Activated T-helper 2 cell treated with anti-CD3 and anti-CD28 coated beads, Interferon-gamma antibody, Interleukin-2, Interleukin-4, amounts not matched to agents 10 μg/mL and 5 μg/mL and 100 μg/mL, durations not matched to agents 14 hours and 24 hours and 36 hours (primary cell): ENCODE data around the gene MUC20. TPM values are rescaled to one million over a fixed set of nuclear protein-coding genes. Genes with fewer than 3 reads are reported as not detected.
"Not testable (repeated sequence)": the region's sequence is repeated elsewhere in the genome, so short reads cannot be mapped to it uniquely, and the experiment has no call there.

Experiments
- DNase-seq: peaks from one replicate; pipeline ENCODE4 v3.0.0; 2021; ENCODE audit warnings: low spot score
- H3K27ac Mint-ChIP-seq: one replicate; pipeline ENCODE4 v1.8.0; 2021; ENCODE audit warnings: mixed read lengths
- H3K27me3 Mint-ChIP-seq: one replicate; pipeline ENCODE4 v1.8.0; 2021; ENCODE audit warnings: low read depth, mixed read lengths
- H3K36me3 Mint-ChIP-seq: one replicate; pipeline ENCODE4 v1.8.0; 2021; ENCODE audit warnings: low read depth, mixed read lengths
- H3K4me1 Mint-ChIP-seq: one replicate; pipeline ENCODE4 v1.8.0; 2021; ENCODE audit warnings: low read depth, mixed read lengths
- H3K4me3 Mint-ChIP-seq: one replicate; pipeline ENCODE4 v1.8.0; 2021; ENCODE audit warnings: low read depth, mild to moderate bottlenecking, moderate library complexity, mixed read lengths
- H3K9me3 Mint-ChIP-seq: one replicate; pipeline ENCODE4 v1.8.0; 2021; ENCODE audit warnings: mixed read lengths
- intact Hi-C: fragments of 100-400 bp; cut with micrococcal nuclease; formaldehyde crosslinking; loops from one replicate; pipeline ENCODE4 v1.15.1; 2023
- total RNA-seq: library from RNA; stranded (reverse); gene quantifications from 2 replicates; pipeline ENCODE4 v1.2.3, GENCODE V29; 2022

Gene MUC20
- total RNA-seq, 1 donor from 2014 or later = 3.9 TPM

GRCh38 chr3:195709676-195710085 lies 11.1 kb upstream of the MUC20 start:
- H3K27me3 Mint-ChIP-seq = no peaks in the 10 kb centered on the region
- H3K4me3 Mint-ChIP-seq = no peak overlapping the region
- DNase-seq = no peak
- intact Hi-C loops = no loop called here
- H3K36me3 Mint-ChIP-seq = peaks cover 35% of the 10 kb centered on the region
- no peaks in the 10 kb centered on the region for H3K9me3 Mint-ChIP-seq
- no peak overlapping the region for H3K27ac Mint-ChIP-seq
- H3K4me1 Mint-ChIP-seq = no peaks in the 10 kb centered on the region

DNA sequence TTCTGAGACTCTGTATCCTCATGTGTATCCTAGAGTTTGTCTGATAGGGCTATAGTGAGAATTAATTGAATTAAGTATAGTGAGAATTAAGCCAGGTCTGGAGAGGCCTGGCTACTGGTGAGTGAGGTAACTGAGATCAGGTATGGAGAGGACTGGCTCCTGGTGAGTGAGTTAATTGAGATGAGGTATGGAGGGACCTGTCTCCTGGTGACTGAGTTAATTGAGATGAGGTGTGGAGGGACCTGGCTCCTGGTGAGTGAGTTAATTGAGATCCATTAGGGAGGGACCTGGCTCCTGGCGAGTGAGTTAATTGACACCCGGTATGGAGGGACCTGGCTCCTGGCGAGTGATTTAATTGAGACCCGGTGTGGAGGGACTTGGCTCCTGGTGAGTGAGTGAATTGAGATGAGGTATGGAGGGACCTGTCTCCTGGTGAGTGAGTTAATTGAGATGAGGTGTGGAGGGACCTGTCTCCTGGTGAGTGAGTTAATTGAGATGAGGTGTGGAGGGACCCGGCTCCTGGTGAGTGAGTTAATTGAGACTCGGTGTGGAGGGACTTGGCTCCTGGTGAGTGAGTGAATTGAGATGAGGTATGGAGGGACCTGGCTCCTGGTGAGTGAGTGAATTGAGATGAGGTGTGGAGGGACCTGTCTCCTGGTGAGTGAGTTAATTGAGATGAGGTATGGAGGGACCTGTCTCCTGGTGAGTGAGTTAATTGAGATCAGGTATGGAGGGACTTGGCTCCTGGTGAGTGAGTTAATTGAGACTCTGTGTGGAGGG lies 10.5 kb upstream of the MUC20 start:
- H3K27ac Mint-ChIP-seq = not testable (repeated sequence)
- peaks cover 41% of the 10 kb centered on the region for H3K36me3 Mint-ChIP-seq

DNA sequence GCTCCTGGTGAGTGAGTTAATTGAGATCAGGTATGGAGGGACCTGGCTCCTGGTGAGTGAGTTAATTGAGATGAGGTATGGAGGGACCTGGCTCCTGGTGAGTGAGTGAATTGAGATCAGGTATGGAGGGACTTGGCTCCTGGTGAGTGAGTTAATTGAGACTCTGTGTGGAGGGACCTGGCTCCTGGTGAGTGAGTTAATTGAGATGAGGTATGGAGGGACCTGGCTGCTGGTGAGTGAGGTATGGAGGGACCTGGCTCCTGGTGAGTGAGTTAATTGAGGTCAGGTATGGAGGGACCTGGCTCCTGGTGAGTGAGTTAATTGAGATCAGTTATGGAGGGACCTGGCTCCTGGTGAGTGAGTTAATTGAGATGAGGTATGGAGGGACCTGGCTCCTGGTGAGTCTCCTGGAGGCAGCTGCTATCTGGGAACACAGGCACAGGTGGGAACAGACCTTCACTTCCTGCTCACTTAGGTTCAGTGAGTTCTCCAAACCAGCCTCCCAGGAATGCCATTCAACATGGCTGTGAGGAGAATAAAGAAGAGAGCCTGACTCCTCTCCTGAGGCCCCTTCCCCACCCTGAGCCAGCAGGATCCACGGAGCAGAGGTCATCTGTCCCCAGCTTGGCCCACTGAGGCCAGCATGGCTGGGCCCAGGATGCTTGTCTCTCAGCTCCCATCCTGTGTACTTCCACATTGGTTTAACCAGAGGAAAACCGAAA lies 9.5 kb upstream of the MUC20 start:
- H3K9me3 Mint-ChIP-seq, H3K27ac Mint-ChIP-seq, H3K27me3 Mint-ChIP-seq, H3K4me1 Mint-ChIP-seq, DNase-seq, intact Hi-C loops, H3K4me3 Mint-ChIP-seq: not testable (repeated sequence)
- H3K36me3 Mint-ChIP-seq = peaks cover 49% of the 10 kb centered on the region

More for the DNA sequence above, 10.5 kb upstream of the MUC20 start:
- H3K4me1 Mint-ChIP-seq, H3K27me3 Mint-ChIP-seq, H3K9me3 Mint-ChIP-seq, H3K4me3 Mint-ChIP-seq, DNase-seq, intact Hi-C loops: not testable (repeated sequence)

DNA sequence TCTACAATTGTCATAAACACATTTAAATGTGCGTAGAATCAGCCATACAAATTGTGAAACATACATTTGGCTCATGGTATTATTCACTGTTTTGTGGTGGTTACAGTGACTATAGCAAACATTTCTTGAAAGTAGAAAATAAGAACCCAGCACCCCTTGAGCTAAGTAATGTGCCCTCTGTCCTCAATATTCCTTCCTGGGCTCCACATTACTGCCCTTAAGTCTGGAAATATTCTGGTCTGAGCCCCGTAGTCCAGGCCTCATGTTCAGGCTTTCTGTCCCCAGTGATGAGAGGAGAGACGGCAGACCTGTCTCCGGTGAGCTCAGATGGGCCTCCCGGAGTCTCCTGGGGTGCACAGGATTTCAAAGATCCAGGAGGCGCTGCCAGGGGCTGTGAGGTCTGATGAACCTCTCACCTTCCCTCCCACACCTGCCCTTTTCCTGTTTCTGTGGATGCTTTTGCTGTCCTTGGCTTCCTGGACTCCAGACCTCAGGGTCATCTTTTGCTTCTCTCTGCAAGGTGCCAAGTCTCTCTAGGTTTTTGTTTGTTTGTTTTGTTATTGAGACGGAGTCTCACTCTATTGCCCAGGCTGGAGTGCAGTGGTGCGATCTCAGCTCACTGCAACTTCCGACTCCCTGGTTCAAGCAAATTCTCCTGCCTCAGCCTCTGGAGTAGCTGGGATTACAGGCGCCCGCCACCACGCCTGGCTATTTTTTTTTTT lies 8.8 kb upstream of the MUC20 start:
- H3K4me1 Mint-ChIP-seq = peaks cover 5% of the 10 kb centered on the region
- intact Hi-C loops = no loop called here
- no peaks in the 10 kb centered on the region for H3K9me3 Mint-ChIP-seq
- no peaks in the 10 kb centered on the region for H3K27me3 Mint-ChIP-seq
- H3K36me3 Mint-ChIP-seq = peaks cover 49% of the 10 kb centered on the region
- DNase-seq = no peak
- peak overlapping the region; percentile 1 for H3K27ac Mint-ChIP-seq
- H3K4me3 Mint-ChIP-seq = no peak overlapping the region

GRCh38 chr3:195712535-195712910 lies 8.3 kb upstream of the MUC20 start:
- H3K27ac Mint-ChIP-seq, H3K27me3 Mint-ChIP-seq, H3K4me3 Mint-ChIP-seq, intact Hi-C loops, H3K9me3 Mint-ChIP-seq, DNase-seq, H3K4me1 Mint-ChIP-seq: not testable (repeated sequence)
- peaks cover 49% of the 10 kb centered on the region for H3K36me3 Mint-ChIP-seq

DNA sequence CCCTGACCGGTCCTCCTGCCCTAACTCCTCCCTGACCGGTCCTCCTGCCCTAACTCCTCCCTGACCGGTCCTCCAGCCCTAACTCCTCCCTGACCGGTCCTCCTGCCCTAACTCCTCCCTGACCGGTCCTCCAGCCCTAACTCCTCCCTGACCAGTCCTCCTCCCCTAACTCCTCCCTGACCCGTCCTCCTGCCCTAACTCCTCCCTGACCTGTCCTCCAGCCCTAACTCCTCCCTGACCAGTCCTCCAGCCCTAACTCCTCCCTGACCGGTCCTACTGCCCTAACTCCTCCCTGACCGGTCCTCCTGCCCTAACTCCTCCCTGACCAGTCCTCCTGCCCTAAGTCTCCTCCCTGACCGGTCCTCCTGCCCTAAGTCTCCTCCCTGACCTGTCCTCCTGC lies 7.6 kb upstream of the MUC20 start:
- H3K27me3 Mint-ChIP-seq, H3K9me3 Mint-ChIP-seq, DNase-seq, H3K4me3 Mint-ChIP-seq, H3K27ac Mint-ChIP-seq, intact Hi-C loops, H3K4me1 Mint-ChIP-seq: not testable (repeated sequence)
- peaks cover 47% of the 10 kb centered on the region for H3K36me3 Mint-ChIP-seq

DNA sequence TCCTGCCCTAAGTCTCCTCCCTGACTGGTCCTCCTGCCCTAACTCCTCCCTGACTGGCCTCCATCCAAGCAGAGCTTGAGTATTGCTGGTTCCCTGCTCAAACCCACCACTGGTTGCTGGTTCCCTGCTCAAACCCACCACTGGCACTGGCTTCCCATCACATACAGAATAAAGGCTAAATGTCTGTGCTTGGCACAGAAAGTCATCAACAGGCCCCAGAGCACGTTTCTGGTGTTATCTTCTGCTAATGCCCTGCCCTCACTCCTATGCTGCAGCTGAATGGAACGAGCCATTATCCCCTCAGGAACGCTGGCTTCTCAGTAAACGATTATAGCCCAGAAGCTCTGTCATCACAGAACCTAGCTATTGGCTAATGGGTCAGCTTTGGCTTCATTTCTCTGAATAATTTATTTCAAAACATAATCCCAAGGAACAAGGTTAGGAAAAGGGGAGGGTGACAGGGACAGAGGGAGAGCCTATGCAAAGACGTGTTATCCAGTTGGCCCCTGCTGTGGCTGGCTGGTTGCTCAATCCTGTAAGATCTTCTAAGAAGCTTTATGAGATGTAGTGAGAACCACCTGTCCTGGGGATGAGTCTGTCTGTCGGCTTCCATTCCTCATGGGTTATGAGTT lies 6.3 kb upstream of the MUC20 start:
- Mint-ChIP-seq H3K9me3 (no peaks in the 10 kb centered on the region), H3K27me3 (no peaks in the 10 kb centered on the region), H3K4me3 (no peak overlapping the region), H3K36me3 (peaks cover 36% of the 10 kb centered on the region), H3K27ac (no peak overlapping the region), H3K4me1 (peaks cover 5% of the 10 kb centered on the region)
- no peak for DNase-seq
- intact Hi-C loops = no loop called here

DNA sequence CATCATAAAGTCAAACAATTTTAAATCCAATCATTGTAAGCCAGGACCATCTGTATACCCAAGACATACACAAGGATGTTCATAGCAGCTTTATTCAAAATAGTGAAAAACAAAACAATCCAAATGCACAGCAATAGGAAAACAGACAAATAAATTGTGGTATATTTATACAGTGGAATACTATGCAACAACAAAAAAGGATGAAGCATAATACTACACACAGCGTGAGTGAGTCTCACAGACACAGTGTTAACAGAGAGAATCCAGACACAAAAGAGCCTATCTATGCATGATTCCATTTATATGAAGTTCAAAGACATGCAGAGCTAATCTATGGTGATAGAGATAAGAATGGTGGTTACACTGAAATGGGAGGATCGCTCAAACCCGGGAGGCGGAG lies 5.6 kb upstream of the MUC20 start:
- Mint-ChIP-seq H3K27me3 (no peaks in the 10 kb centered on the region), H3K27ac (no peak overlapping the region), H3K4me3 (no peak overlapping the region), H3K36me3 (peaks cover 29% of the 10 kb centered on the region), H3K9me3 (no peaks in the 10 kb centered on the region), H3K4me1 (peaks cover 5% of the 10 kb centered on the region)
- intact Hi-C loops = no loop called here
- no peak for DNase-seq

GRCh38 chr3:195715583-195716266 lies 5.1 kb upstream of the MUC20 start:
- Mint-ChIP-seq H3K9me3 (no peaks in the 10 kb centered on the region), H3K36me3 (peaks cover 23% of the 10 kb centered on the region), H3K27ac (peak overlapping the region; percentile 12), H3K4me3 (no peak overlapping the region), H3K4me1 (peaks cover 5% of the 10 kb centered on the region), H3K27me3 (no peaks in the 10 kb centered on the region)
- intact Hi-C loops = no loop called here
- no peak for DNase-seq

- Mint-ChIP-seq H3K9me3 (no peaks in the 10 kb centered on the region), H3K27me3 (no peaks in the 10 kb centered on the region), H3K4me3 (no peak overlapping the region), H3K4me1 (peaks cover 5% of the 10 kb centered on the region), H3K27ac (no peak overlapping the region), H3K36me3 (peaks cover 18% of the 10 kb centered on the region)
- intact Hi-C loops = no loop called here
- DNase-seq = no peak
These were observed 3.4 kb upstream of the MUC20 start for GRCh38 chr3:195717416-195717815.

DNA sequence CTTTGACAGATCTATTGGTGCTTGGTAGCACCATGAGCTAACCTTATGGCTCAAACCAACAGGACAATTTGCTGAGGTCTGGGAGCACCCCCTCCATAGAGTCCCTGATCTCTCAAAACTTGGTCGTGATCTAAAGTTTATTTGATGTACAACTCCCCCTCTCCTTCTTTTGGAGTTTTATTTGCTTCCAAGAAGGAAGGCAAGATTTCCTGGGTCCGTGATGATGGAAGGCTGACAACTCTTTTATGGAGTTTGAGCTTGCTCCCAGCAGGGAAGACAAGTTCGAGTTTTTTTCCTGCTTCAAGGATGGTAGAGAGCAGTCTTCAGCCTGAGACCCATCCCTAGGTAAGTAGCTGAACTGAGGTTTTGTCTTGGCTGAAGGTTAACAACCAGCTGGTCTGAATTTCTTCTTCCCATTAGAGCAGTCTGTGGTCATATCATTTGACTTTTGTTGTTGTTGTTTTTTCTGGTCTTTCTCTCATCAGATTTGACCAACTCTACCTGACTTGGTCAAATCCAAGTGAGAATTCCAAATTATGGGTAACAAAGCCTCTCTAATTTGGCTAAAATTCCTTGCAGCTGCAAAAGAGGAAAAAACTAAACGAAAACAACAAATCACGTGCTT lies 2.8 kb upstream of the MUC20 start:
- Mint-ChIP-seq H3K27ac (no peak overlapping the region), H3K4me3 (no peak overlapping the region), H3K27me3 (no peaks in the 10 kb centered on the region), H3K36me3 (peaks cover 18% of the 10 kb centered on the region), H3K9me3 (no peaks in the 10 kb centered on the region), H3K4me1 (peaks cover 5% of the 10 kb centered on the region)
- DNase-seq = no peak
- intact Hi-C loops = loop anchor here (2.0 kb wide), 1 partner anchor 101 kb away; no protein-coding TSS in a partner anchor

- H3K27me3 Mint-ChIP-seq = no peaks in the 10 kb centered on the region
- no peak overlapping the region for H3K27ac Mint-ChIP-seq
- no peak overlapping the region for H3K4me3 Mint-ChIP-seq
- no peaks in the 10 kb centered on the region for H3K9me3 Mint-ChIP-seq
- intact Hi-C loops = loop anchor here (2.0 kb wide), 1 partner anchor 102 kb away; no protein-coding TSS in a partner anchor
- no peak for DNase-seq
- H3K4me1 Mint-ChIP-seq = peaks cover 5% of the 10 kb centered on the region
- H3K36me3 Mint-ChIP-seq = peaks cover 18% of the 10 kb centered on the region
These were observed 2.2 kb upstream of the MUC20 start for GRCh38 chr3:195718477-195718984.
